Cardiac fibroblast (primary cell): ENCODE measurements around the gene GATAD1.

Source experiments
- DNase-seq, 2 donors: peaks; one replicate each; pipeline versions ENCODE4 v3.0.0 to v3.0.0-alpha.2; 2010; ENCODE audit warnings: low read depth in 2 of 2
- H3K4me3 ChIP-seq, 2 donors: replicated peaks in 1 of 2; 1 replicate in 1 of 2; 2 replicates in 1 of 2; pipeline ENCODE4 v1.5.1; 2011; ENCODE audit warnings: low read depth in 2 of 2, low read length in 2 of 2, mild to moderate bottlenecking in 2 of 2, moderate library complexity in 1 of 2
- TF ChIP-seq, protein P1 (sequence below): IDR thresholded peaks from one replicate; pipeline ENCODE4 v1.5.1; 2011; ENCODE audit warnings: low read depth, mild to moderate bottlenecking, low read length, inconsistent platforms

Gene GATAD1

DNA sequence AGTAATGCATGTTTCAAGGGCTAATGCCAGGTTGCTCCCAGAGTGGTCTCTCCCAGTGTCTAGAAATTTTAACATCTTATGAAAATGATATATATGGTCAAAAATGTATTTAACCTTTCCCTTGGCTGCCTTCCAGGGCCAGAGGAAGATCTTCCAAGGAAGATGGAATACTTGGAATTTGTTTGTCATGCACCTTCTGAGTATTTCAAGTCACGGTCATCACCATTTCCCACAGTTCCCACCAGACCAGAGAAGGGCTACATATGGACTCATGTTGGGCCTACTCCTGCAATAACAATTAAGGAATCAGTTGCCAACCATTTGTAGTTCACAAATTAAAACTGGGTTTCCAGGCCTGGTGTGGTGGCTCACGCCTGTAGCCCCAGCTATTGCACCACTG is 9.0 kb downstream of the GATAD1 start:
- peak in 1 of 2 donors; percentile 25 for DNase-seq
- H3K4me3 ChIP-seq, result no peak overlapping the region
- TF ChIP-seq, protein P1, sequence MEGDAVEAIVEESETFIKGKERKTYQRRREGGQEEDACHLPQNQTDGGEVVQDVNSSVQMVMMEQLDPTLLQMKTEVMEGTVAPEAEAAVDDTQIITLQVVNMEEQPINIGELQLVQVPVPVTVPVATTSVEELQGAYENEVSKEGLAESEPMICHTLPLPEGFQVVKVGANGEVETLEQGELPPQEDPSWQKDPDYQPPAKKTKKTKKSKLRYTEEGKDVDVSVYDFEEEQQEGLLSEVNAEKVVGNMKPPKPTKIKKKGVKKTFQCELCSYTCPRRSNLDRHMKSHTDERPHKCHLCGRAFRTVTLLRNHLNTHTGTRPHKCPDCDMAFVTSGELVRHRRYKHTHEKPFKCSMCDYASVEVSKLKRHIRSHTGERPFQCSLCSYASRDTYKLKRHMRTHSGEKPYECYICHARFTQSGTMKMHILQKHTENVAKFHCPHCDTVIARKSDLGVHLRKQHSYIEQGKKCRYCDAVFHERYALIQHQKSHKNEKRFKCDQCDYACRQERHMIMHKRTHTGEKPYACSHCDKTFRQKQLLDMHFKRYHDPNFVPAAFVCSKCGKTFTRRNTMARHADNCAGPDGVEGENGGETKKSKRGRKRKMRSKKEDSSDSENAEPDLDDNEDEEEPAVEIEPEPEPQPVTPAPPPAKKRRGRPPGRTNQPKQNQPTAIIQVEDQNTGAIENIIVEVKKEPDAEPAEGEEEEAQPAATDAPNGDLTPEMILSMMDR, result no peak

DNA sequence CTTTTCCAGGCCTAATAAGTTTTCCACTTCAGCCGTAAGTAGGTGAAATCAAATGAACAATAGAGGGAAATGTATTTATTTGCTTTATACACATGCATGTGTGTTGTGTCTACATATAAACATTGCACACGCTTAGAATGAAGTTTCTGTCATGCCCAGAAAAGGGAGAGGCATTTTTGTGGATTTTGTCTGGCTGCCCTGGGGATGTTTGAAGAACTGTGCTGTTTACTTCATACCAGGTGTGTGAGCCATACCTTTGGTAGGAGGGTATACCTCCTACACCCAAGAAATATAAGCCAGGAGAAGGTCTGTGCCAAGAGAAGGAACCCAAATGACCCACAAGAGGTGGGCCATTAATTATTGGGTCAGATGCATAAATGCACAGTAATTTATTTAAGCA is 12.8 kb downstream of the GATAD1 start:
- TF ChIP-seq, protein P1, result no peak
- DNase-seq, result no peak
- H3K4me3 ChIP-seq, result no peak overlapping the region

DNA sequence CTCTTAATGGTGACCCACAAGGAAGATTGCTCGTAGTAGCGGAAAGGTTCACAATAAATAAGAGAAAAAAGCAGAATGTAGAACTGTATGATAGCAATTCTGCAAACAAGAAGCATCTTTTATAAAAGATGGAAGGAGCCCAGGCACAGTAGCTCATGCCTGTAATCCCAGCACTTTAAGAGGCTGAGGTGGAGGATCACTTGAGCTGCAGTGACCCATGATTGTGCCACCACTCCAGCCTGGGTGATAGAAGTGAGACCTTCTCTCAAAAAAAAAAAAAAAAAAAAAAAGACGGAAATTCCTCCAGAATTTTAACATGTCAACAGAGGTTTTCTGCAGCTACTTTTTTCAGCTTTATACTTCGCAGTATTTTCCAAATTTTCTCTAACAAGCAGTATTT is 13.2 kb downstream of the GATAD1 start:
- DNase-seq, result no peak
- H3K4me3 ChIP-seq, result no peak overlapping the region
- TF ChIP-seq, protein P1, result no peak

DNA sequence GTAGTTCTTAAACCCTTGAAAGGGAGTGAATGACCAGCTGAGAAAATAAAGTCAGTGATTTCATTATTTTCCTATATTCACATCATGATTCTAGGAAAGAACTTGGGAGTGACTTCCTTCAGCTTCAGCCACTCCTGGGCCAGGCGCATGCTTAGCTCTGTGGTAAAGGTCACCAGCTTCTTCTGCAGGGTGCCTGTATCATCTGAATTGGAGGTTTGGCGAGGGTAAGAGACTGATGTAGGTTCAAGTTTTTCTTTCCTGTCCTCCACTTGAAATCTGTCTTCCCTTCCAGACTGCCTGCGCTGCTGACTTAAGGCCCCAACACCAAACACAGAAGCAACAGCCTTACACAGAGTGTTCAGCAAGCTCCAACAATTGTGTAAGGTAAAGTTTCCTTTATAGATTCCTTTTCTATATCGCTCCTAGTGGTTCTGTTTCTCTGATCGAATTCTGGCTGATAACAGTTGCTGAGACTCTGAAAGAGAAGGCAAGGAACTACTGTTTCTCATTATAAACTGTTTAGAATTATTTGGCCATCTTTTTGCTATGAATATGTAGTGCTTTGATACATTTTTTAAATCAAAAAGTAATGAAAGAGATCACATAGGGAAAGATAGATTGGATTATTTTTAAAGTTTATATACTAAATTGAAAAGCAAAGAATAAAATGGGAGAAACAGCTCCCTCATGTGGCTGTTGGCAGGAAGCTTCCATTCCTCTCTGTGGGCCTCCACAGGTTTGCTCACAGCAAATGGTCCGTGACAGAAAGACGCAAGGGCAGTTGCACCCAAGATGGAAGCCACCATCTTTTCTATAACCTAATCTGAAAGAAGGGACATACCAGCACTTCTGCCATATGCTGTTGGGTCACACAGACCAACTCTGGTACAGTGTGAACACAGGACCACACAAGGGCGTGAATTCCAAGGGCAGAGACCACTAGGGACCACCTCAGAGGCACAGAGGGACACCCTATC is 14.0 kb downstream of the GATAD1 start:
- no peak overlapping the region for H3K4me3 ChIP-seq
- TF ChIP-seq, protein P1, result peak; percentile 82
- peak; percentile 64 for DNase-seq

DNA sequence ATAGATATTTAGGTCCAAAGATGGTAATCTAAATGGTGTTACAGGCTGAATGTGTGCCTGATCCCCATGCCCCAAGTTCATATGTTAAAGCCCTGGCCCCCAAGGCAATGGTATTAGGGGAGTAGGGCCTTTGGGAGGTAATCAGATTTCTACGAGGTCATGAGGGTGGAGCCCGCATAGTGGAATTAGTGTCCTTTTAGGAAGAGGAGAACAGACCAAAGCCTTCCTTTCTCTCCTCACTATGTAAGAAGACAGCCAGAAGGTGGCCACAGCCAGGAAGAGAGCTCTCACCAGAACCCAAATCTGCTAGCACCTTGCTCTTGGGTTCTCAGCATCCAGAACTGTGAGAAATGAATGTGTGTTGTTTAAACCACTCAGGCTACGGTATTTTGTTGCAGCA is 15.3 kb downstream of the GATAD1 start:
- TF ChIP-seq, protein P1, result no peak
- no peak for DNase-seq
- H3K4me3 ChIP-seq, result no peak overlapping the region

DNA sequence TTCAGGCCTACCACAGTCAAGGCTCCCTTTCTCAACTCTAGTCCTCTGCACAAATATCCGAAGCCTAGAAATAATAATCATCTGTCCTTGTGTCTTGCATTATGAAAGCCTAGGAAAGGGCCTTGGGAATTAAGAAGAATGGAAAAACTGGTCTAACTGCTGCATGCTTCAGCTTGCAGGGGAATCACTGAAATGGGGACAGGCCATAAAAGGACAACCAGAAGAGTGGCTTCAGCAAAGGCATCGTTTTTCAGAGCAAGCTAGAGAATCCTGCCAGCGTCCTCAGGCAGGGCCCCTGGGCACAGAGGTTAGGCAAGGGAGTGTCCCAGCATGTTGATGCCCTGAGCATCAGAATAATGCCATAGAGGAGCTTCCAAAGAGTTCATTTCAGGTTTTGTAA is 17.2 kb downstream of the GATAD1 start:
- no peak overlapping the region for H3K4me3 ChIP-seq
- DNase-seq, result no peak
- TF ChIP-seq, protein P1, result no peak
